ENCODE results near the gene INSIG2. TPM values are rescaled to one million over a fixed set of nuclear protein-coding genes. Genes with fewer than 3 reads are reported as not detected.

The INSIG2 gene
- total and polyA plus RNA-seq, 9 of the 15 experiments (the other 6 are each of a cell fraction or from before 2014, with no cell fraction given) = 1.5 to 34.2 (median 6.4) TPM

DNA sequence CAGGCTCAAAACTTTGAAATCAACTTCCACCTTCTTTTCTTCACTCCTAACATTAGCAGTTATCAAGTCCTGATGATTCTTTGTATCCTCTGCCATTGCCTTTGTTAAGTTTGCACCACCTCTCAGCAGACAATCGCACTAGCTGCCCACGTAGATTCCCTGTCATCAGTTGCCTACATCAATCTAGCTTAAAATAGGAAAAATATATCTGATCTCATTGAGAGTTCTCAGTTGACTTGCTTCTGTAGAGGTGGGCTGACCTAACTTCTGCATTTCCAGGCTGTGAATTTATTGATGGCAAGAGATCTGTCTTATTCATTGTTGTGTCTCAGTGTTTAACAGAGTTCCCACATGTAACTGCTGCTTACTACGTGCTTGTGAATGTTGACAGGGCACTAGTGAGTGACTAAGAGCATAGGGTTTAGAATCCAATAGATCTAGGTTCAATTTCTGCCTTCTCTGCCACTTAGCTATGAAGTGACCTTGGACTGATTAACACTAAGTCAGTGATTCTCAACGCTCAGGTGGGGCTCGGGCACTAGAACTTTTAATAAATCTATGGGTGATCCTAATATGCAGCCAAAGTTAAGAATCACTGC lies 3.7 kb upstream of the INSIG2 start:
- Histone ChIP-seq H3K27ac (ENCODE audit: extremely low read depth, low read depth, low read length) (no peak overlapping the region), H3K9ac (ENCODE audit: insufficient read depth in 1 of 2, low read depth in 2 of 2, low read length in 2 of 2) (no peak overlapping the region), H2AFZ (ENCODE audit: low read depth, low read length) (no peak overlapping the region), H3K9me3 (replicated peaks; ENCODE audit: control insufficient read depth, insufficient read depth, low read depth, low read length) (no peaks in the 10 kb centered on the region), H3K27me3 (ENCODE audit: control insufficient read depth in 2 of 2, insufficient read depth in 2 of 2, low read length in 2 of 2) (peaks cover 4 to 17% of the 10 kb centered on the region in 2 experiments; a peak in 4 of 5 replicates), H3K79me2 (ENCODE audit: control insufficient read depth, insufficient read depth, low read length) (peaks cover 13% of the 10 kb centered on the region), H3K36me3 (ENCODE audit: control insufficient read depth, insufficient read depth, low read length) (no peaks in the 10 kb centered on the region; the same call in 2 of the 3 replicates), H3K4me2 (ENCODE audit: insufficient read depth, low read length) (no peak overlapping the region), H4K20me1 (replicated peaks; ENCODE audit: control insufficient read depth, insufficient read depth, low read length) (no peaks in the 10 kb centered on the region), H3K4me1 (replicated peaks in 1 of 2; ENCODE audit: control insufficient read depth in 2 of 2, insufficient read depth in 2 of 2, low read length in 2 of 2) (no peaks in the 10 kb centered on the region; a peak in 1 of 5 replicates), H3K9me1 (ENCODE audit: control insufficient read depth, insufficient read depth, low read length) (no peaks in the 10 kb centered on the region), H3K4me3 (no peak overlapping the region)
- DNase-seq (ENCODE audit: extremely low read depth in 1 of 4, low spot score in 3 of 4) (no peak), ATAC-seq (no peak), FAIRE-seq (no peak)
- no TSS peak for BruUV-seq (replicated peaks)
- in situ Hi-C loops (cut with MboI) = no loop called here
- intact Hi-C loops (cut with micrococcal nuclease) = no loop called here
- ChIA-PET CTCF (ENCODE audit: low intra/inter-chr PET ratio) (no interaction called here), POLR2A (interaction anchor here (1.1 kb wide), 1 partner anchor 12 kb away, joined by 3 read pairs; no protein-coding TSS in a partner anchor)
- TF ChIP-seq ARID2 (IDR thresholded peaks at IDR 0.05) (no peak), CBX8 (IDR thresholded peaks at IDR 0.05; ENCODE audit: borderline replicate concordance, extremely low read depth, low read depth, low read length, poor library complexity, severe bottlenecking) (no peak), HNRNPL (IDR thresholded peaks at IDR 0.05; ENCODE audit: low read depth, low read length) (no peak)
- 0% methylated on average over 5 of the region's 5 CpGs for WGBS (ENCODE audit: insufficient coverage, low coverage, missing lambda C conversion rate)
